ENCODE measurements around the gene SPEM3. TPM values are rescaled to one million over a fixed set of nuclear protein-coding genes. Genes with fewer than 3 reads are reported as not detected.

Gene SPEM3
- total RNA-seq, 1 donor, result not detected

GRCh38 chr17:7426896-7427489 is 1.7 kb upstream of the SPEM3 start:
- Histone ChIP-seq H4K20me1 (ENCODE audit: insufficient read depth, low read length) (no peaks in the 10 kb centered on the region), H3K79me2 (ENCODE audit: insufficient read depth, low read length) (no peaks in the 10 kb centered on the region), H2AFZ (ENCODE audit: low read length) (no peak overlapping the region), H3K9me3 (ENCODE audit: low read depth, low read length) (no peaks in the 10 kb centered on the region), H3K4me1 (ENCODE audit: insufficient read depth, low read length) (no peaks in the 10 kb centered on the region), H3K27ac (ENCODE audit: low read depth, low read length) (no peak overlapping the region), H3K27me3 (ENCODE audit: insufficient read depth, low read length) (no peaks in the 10 kb centered on the region), H3K4me3 (ENCODE audit: insufficient read depth, low read length) (no peak overlapping the region), H3K36me3 (ENCODE audit: insufficient read depth, low read length) (no peaks in the 10 kb centered on the region), H3K4me2 (ENCODE audit: insufficient read depth, low read length) (no peak overlapping the region)
- no peak for TF ChIP-seq CTCF (IDR thresholded peaks at IDR 0.05; ENCODE audit: extremely low read depth, low read depth, low read length)
- DNase-seq (ENCODE audit: insufficient read length, low spot score, missing footprints), result no peak

- H4K20me1 ChIP-seq (ENCODE audit: insufficient read depth, low read length), result no peaks in the 10 kb centered on the region
- H3K4me3 ChIP-seq (ENCODE audit: insufficient read depth, low read length), result no peak overlapping the region
- peak; percentile 83 for DNase-seq (ENCODE audit: insufficient read length, low spot score, missing footprints)
- no peak for TF ChIP-seq CTCF (IDR thresholded peaks at IDR 0.05; ENCODE audit: extremely low read depth, low read depth, low read length)
- no peak overlapping the region for H3K27ac ChIP-seq (ENCODE audit: low read depth, low read length)
- no peaks in the 10 kb centered on the region for H3K79me2 ChIP-seq (ENCODE audit: insufficient read depth, low read length)
- no peaks in the 10 kb centered on the region for H3K36me3 ChIP-seq (ENCODE audit: insufficient read depth, low read length)
- no peaks in the 10 kb centered on the region for H3K4me1 ChIP-seq (ENCODE audit: insufficient read depth, low read length)
- no peak overlapping the region for H3K4me2 ChIP-seq (ENCODE audit: insufficient read depth, low read length)
- no peaks in the 10 kb centered on the region for H3K9me3 ChIP-seq (ENCODE audit: low read depth, low read length)
- no peak overlapping the region for H2AFZ ChIP-seq (ENCODE audit: low read length)
- H3K27me3 ChIP-seq (ENCODE audit: insufficient read depth, low read length), result no peaks in the 10 kb centered on the region
These were observed 1.1 kb upstream of the SPEM3 start for GRCh38 chr17:7427549-7427948.

GRCh38 chr17:7429722-7430121 is 1.1 kb downstream of the SPEM3 start:
- Histone ChIP-seq H3K27ac (ENCODE audit: low read depth, low read length) (no peak overlapping the region), H3K4me3 (ENCODE audit: insufficient read depth, low read length) (no peak overlapping the region), H3K27me3 (ENCODE audit: insufficient read depth, low read length) (no peaks in the 10 kb centered on the region), H2AFZ (ENCODE audit: low read length) (no peak overlapping the region), H4K20me1 (ENCODE audit: insufficient read depth, low read length) (no peaks in the 10 kb centered on the region), H3K4me1 (ENCODE audit: insufficient read depth, low read length) (no peaks in the 10 kb centered on the region), H3K4me2 (ENCODE audit: insufficient read depth, low read length) (no peak overlapping the region), H3K79me2 (ENCODE audit: insufficient read depth, low read length) (no peaks in the 10 kb centered on the region), H3K36me3 (ENCODE audit: insufficient read depth, low read length) (no peaks in the 10 kb centered on the region), H3K9me3 (ENCODE audit: low read depth, low read length) (no peaks in the 10 kb centered on the region)
- DNase-seq (ENCODE audit: insufficient read length, low spot score, missing footprints), result no peak
- TF ChIP-seq CTCF (IDR thresholded peaks at IDR 0.05; ENCODE audit: extremely low read depth, low read depth, low read length), result no peak

- no peaks in the 10 kb centered on the region for H3K36me3 ChIP-seq (ENCODE audit: insufficient read depth, low read length)
- DNase-seq (ENCODE audit: insufficient read length, low spot score, missing footprints), result no peak
- H3K4me3 ChIP-seq (ENCODE audit: insufficient read depth, low read length), result no peak overlapping the region
- peaks cover 7% of the 10 kb centered on the region for H3K4me1 ChIP-seq (ENCODE audit: insufficient read depth, low read length)
- H3K79me2 ChIP-seq (ENCODE audit: insufficient read depth, low read length), result no peaks in the 10 kb centered on the region
- H3K9me3 ChIP-seq (ENCODE audit: low read depth, low read length), result no peaks in the 10 kb centered on the region
- H2AFZ ChIP-seq (ENCODE audit: low read length), result no peak overlapping the region
- TF ChIP-seq CTCF (IDR thresholded peaks at IDR 0.05; ENCODE audit: extremely low read depth, low read depth, low read length), result no peak
- H3K4me2 ChIP-seq (ENCODE audit: insufficient read depth, low read length), result no peak overlapping the region
- H4K20me1 ChIP-seq (ENCODE audit: insufficient read depth, low read length), result no peaks in the 10 kb centered on the region
- no peak overlapping the region for H3K27ac ChIP-seq (ENCODE audit: low read depth, low read length)
- peaks cover 3% of the 10 kb centered on the region for H3K27me3 ChIP-seq (ENCODE audit: insufficient read depth, low read length)
These were observed 2.6 kb downstream of the SPEM3 start for GRCh38 chr17:7431231-7431630.
